Neuronal stem cell (in vitro differentiated cells): ENCODE measurements around the gene TUBA1C.
"Not testable (repeated sequence)": the region's sequence is repeated elsewhere in the genome, so short reads cannot be mapped to it uniquely, and the experiment has no call there.

ENCODE experiments used
- DNase-seq: peaks from one replicate; pipeline ENCODE4 v3.0.0-alpha.2; 2013; ENCODE audit warnings: low spot score
- H2AFZ ChIP-seq: one replicate; pipeline ENCODE4 v1.6.1; 2013; ENCODE audit warnings: mild to moderate bottlenecking, low read length, inconsistent platforms
- H2AK5ac ChIP-seq: 2 replicates; pipeline ENCODE4 v1.6.1; 2013; ENCODE audit warnings: low read depth, mild to moderate bottlenecking, inconsistent platforms, low read length, moderate library complexity, mixed read lengths
- H2BK120ac ChIP-seq: 2 replicates; pipeline ENCODE4 v1.6.1; 2013; ENCODE audit warnings: low read depth, mild to moderate bottlenecking, inconsistent platforms, low read length, moderate library complexity, mixed read lengths
- H2BK12ac ChIP-seq: one replicate; pipeline ENCODE4 v1.6.1; 2013; ENCODE audit warnings: low read length, inconsistent platforms
- H2BK15ac ChIP-seq: 2 replicates; pipeline ENCODE4 v1.6.1; 2013; ENCODE audit warnings: mild to moderate bottlenecking, low read length, inconsistent platforms, mixed read lengths
- H2BK5ac ChIP-seq: one replicate; pipeline ENCODE4 v1.6.1; 2013; ENCODE audit warnings: inconsistent platforms, mild to moderate bottlenecking, low read length, moderate library complexity
- H3K14ac ChIP-seq: one replicate; pipeline ENCODE4 v1.6.1; 2013; ENCODE audit warnings: low read length, inconsistent platforms
- H3K18ac ChIP-seq: 2 replicates; pipeline ENCODE4 v1.6.1; 2013; ENCODE audit warnings: low read length, inconsistent platforms
- H3K23ac ChIP-seq: 2 replicates; pipeline ENCODE4 v1.6.1; 2013; ENCODE audit warnings: low read depth, mild to moderate bottlenecking, mixed read lengths, low read length, inconsistent platforms; ENCODE audit not compliant: poor library complexity
- H3K27ac ChIP-seq: replicated peaks from 3 replicates; pipeline ENCODE4 v1.5.1; 2013; ENCODE audit warnings: low read length, inconsistent platforms
- H3K27me3 ChIP-seq, 3 experiments: 2 replicates each; pipeline ENCODE4 v1.6.1; 2013; ENCODE audit warnings: low read length in 3 of 3, mild to moderate bottlenecking in 2 of 3, inconsistent platforms in 1 of 3, low read depth in 1 of 3, mixed read lengths in 1 of 3, moderate library complexity in 1 of 3; ENCODE audit not compliant: control insufficient read depth in 3 of 3, insufficient read depth in 3 of 3
- H3K36me3 ChIP-seq, 2 donors: replicated peaks in 1 of 2; 2 replicates each; pipeline ENCODE4 v1.6.1; 2013; ENCODE audit warnings: low read length in 2 of 2; ENCODE audit not compliant: control insufficient read depth in 2 of 2, insufficient read depth in 2 of 2
- H3K4ac ChIP-seq: 2 replicates; pipeline ENCODE4 v1.6.1; 2013; ENCODE audit warnings: inconsistent platforms, mild to moderate bottlenecking, low read length, moderate library complexity
- H3K4me1 ChIP-seq, 2 donors: 1 replicate in 1 of 2; 2 replicates in 1 of 2; pipeline ENCODE4 v1.6.1; 2013; ENCODE audit warnings: low read length in 2 of 2, low read depth in 1 of 2; ENCODE audit not compliant: control insufficient read depth in 2 of 2, insufficient read depth in 1 of 2
- H3K4me2 ChIP-seq: one replicate; pipeline ENCODE4 v1.6.1; 2013; ENCODE audit warnings: mild to moderate bottlenecking, low read length, inconsistent platforms; ENCODE audit not compliant: insufficient read depth, poor library complexity, severe bottlenecking
- H3K4me3 ChIP-seq, 2 donors: 2 replicates each; pipeline ENCODE4 v1.5.1; 2013; ENCODE audit warnings: low read length in 2 of 2, mild to moderate bottlenecking in 2 of 2, inconsistent platforms in 1 of 2, moderate library complexity in 1 of 2
- H3K79me1 ChIP-seq: one replicate; pipeline ENCODE4 v1.6.1; 2013; ENCODE audit warnings: low read depth, mild to moderate bottlenecking, inconsistent platforms, low read length, moderate library complexity
- H3K9ac ChIP-seq: one replicate; pipeline ENCODE4 v1.6.1; 2013; ENCODE audit warnings: mild to moderate bottlenecking, low read depth, low read length, inconsistent platforms; ENCODE audit not compliant: poor library complexity
- H3K9me3 ChIP-seq, 2 donors: replicated peaks in 1 of 2; 2 replicates each; pipeline versions ENCODE3 to v1.6.1; 2013; ENCODE audit warnings: low read length in 2 of 2, mild to moderate bottlenecking in 2 of 2, inconsistent platforms in 1 of 2, low read depth in 1 of 2, mixed read lengths in 1 of 2, moderate library complexity in 1 of 2; ENCODE audit not compliant: control insufficient read depth in 2 of 2, insufficient read depth in 1 of 2
- H4K8ac ChIP-seq: one replicate; pipeline ENCODE4 v1.6.1; 2013; ENCODE audit warnings: low read depth, mild to moderate bottlenecking, inconsistent platforms, low read length, moderate library complexity
- H4K91ac ChIP-seq: one replicate; pipeline ENCODE4 v1.6.1; 2013; ENCODE audit warnings: low read length, low read depth, mild to moderate bottlenecking, inconsistent platforms; ENCODE audit not compliant: poor library complexity
- WGBS, 2 donors: extraction: QIAGEN DNeasy Blood & Tissue Kit; methylation state at CpG; one replicate each; pipeline ENCODE4 v1.1.7; 2013; ENCODE audit warnings: missing lambda C conversion rate in 2 of 2, mixed read lengths in 1 of 2; ENCODE audit not compliant: insufficient read length in 2 of 2, insufficient replicate concordance in 1 of 2; ENCODE audit errors: extremely low coverage in 2 of 2; 5-methylcytosine and 5-hydroxymethylcytosine counted together

Gene TUBA1C

DNA sequence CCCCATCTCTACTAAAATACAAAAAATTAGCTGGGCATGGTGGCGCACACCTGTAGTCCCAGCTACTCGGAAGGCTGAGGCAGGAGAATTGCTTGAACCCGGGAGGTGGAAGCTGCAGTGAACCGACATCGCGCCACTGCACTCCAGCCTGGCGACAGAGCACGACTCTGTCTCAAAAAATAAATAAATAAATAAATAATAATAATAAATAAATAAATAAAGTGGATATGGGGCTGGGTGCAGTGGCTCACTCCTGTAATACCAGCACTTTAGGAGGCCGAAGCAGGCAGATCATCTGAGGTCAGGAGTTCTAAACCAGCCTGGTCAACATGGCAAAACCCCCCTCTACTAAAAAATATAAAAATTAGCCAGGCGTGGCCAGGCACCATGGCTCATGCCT, 52.2 kb downstream of the TUBA1C start:
- H2BK120ac ChIP-seq, H2AFZ ChIP-seq, H2AK5ac ChIP-seq, H4K91ac ChIP-seq, H3K9me3 ChIP-seq, H4K8ac ChIP-seq, H3K14ac ChIP-seq, H3K18ac ChIP-seq, H3K4me2 ChIP-seq, H3K79me1 ChIP-seq, H3K4me3 ChIP-seq, H2BK15ac ChIP-seq, H3K23ac ChIP-seq, H3K27ac ChIP-seq, H2BK5ac ChIP-seq, DNase-seq, H3K4ac ChIP-seq, H2BK12ac ChIP-seq, H3K36me3 ChIP-seq, H3K4me1 ChIP-seq, H3K9ac ChIP-seq: not testable (repeated sequence)
- peaks cover 0 to 12% (median 0%) of the 10 kb centered on the region in 3 experiments for H3K27me3 ChIP-seq
- no CpG with 5 or more reads among the region's 10 CpGs for WGBS, 2 donors

DNA sequence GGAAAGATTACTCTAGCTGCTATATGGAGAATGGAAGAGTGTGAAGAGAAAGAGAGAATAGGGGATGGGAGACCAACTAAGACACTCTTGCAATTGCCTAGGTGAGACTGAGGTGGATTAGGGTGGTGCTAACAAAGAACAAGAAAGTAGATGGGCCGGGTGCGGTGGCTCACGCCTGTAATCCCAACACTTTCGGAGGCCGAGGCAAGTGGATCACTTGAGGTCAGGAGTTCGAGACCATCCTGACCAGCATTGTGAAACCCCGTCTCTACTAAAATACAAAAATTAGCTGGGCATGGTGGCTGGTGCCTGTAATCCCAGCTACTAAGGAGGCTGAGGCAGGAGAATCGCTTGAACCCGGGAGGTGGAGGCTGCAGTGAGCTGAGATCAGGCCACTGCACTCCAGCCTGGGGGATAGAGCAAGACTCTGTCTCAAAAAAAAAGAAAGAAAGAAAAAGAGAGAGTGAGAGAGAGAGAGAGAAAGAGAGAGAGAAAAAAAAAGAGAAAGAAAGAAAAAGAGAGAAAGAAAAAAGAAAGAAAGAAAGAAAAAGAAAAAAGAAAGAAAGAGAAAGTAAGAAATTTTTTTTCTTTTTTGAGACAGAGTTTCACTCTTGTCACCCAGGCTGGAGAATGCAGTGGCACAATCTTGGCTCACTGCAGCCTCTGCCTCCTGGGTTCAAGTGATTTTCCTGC, 55.7 kb downstream of the TUBA1C start:
- not testable (repeated sequence) for H2BK15ac ChIP-seq, H3K79me1 ChIP-seq, H2BK12ac ChIP-seq, H4K91ac ChIP-seq, H3K14ac ChIP-seq, H2AFZ ChIP-seq, H3K23ac ChIP-seq, H3K18ac ChIP-seq, H3K9ac ChIP-seq, H3K4me2 ChIP-seq, H2AK5ac ChIP-seq, H2BK5ac ChIP-seq, H3K4me1 ChIP-seq, H3K27ac ChIP-seq, H2BK120ac ChIP-seq, H3K4ac ChIP-seq, H3K27me3 ChIP-seq, H4K8ac ChIP-seq, DNase-seq, H3K9me3 ChIP-seq, H3K4me3 ChIP-seq
- H3K36me3 ChIP-seq = peaks cover 1 to 17% of the 10 kb centered on the region in 2 donors
- WGBS, 2 donors = no CpG with 5 or more reads among the region's 9 CpGs

DNA sequence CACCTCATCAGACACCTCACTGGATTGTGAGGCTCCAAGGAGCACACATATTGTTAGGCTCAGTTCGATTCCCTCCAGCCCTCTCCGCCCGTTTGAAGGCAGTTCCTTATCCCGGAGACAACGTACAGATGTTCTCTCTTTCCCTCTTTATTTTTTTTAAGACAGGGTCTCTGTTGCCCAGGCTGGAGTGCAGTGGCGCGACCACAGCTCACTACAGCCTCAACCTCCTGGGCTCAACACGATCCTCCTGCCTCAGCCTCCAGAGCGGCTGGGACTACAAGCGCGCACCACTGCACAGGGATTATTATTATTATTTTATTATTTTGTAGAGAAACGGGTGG, 57.5 kb downstream of the TUBA1C start:
- Histone ChIP-seq H3K23ac (no peak overlapping the region), H3K4me2 (peak overlapping the region; percentile 62), H2BK12ac (no peak overlapping the region), H3K79me1 (peaks cover 10% of the 10 kb centered on the region), H3K4me1 (peaks cover 9% of the 10 kb centered on the region in 2 donors), H2AK5ac (peak overlapping the region; percentile 14), H4K8ac (no peak overlapping the region), H3K36me3 (peaks cover 18 to 35% of the 10 kb centered on the region in 2 donors), H3K9me3 (no peaks in the 10 kb centered on the region), H3K27ac (no peak overlapping the region), H2BK15ac (no peak overlapping the region), H3K14ac (no peak overlapping the region), H4K91ac (no peak overlapping the region), H2AFZ (peak overlapping the region; percentile 91), H3K9ac (no peak overlapping the region), H2BK5ac (no peak overlapping the region), H3K18ac (no peak overlapping the region), H3K4me3 (peak overlapping the region; percentile 81 to 85), H2BK120ac (no peak overlapping the region), H3K27me3 (peaks cover 0 to 7% (median 0%) of the 10 kb centered on the region in 3 experiments), H3K4ac (no peak overlapping the region)
- WGBS, 2 donors = no CpG with 5 or more reads among the region's 12 CpGs
- DNase-seq = no peak

DNA sequence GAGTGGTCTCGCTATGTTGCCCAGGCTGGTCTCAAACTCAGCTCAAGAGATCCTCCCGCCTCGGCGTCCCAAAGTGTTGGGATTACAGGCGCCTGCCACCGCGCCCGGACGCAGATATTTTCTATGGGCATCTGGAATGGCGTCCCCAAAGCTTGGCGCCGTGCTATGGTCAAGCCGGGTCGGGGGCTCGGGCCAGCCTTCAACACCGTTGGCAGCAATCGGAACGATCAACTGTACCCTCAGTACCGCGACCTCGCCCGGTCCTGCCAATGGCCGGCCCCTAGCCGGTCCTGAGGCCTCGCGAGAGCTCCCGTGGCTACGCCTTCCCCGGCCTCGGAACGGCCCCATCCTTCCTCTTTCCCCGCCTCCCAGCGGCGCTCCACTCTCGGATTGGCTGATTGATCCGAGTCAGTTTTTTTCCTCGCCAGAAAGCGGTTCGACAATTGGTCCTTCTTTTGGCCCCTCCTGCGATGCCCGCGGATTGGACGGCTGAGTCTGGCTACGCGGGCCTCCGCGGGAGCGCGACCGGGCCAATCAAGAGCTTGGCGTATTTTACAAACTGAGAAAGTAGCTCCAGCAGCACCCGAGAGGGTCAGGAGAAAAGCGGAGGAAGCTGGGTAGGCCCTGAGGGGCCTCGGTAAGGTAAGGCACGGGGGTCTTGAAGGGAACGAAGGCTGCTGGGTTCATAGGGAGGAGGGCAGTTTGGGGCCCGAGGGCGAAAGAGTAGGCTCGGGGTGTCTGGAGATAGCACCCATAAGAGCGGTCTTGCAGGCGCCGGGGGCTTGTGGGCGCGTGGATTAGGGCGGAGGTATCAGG, 58.0 kb downstream of the TUBA1C start, which contains the start of gene TROAP:
Gene TROAP, plus strand, starts transcription at position 548 of the 816 bp plus-strand sequence. CDS start 354 bp downstream, outside the sequence.
- H3K4me1 ChIP-seq = peaks cover 9% of the 10 kb centered on the region in 2 donors
- DNase-seq = peak; percentile 98
- H4K91ac ChIP-seq = no peak within 1 kb of the TSS
- H2BK120ac ChIP-seq = no peak within 1 kb of the TSS
- peak within 1 kb of the TSS; percentile 40 for H2AK5ac ChIP-seq
- H3K18ac ChIP-seq = peak within 1 kb of the TSS; percentile 97
- peak within 1 kb of the TSS; percentile 82 for H3K14ac ChIP-seq
- H3K9ac ChIP-seq = peak within 1 kb of the TSS; percentile 93
- no CpG with 5 or more reads among the region's 65 CpGs for WGBS, 2 donors
- H3K36me3 ChIP-seq = peaks cover 20 to 41% of the 10 kb centered on the region in 2 donors
- H3K4ac ChIP-seq = no peak within 1 kb of the TSS
- H3K79me1 ChIP-seq = peaks cover 10% of the 10 kb centered on the region
- H2BK5ac ChIP-seq = peak within 1 kb of the TSS; percentile 88
- H2AFZ ChIP-seq = peak within 1 kb of the TSS; percentile 91
- no peak within 1 kb of the TSS for H2BK15ac ChIP-seq
- no peaks in the 10 kb centered on the region for H3K9me3 ChIP-seq
- H3K4me3 ChIP-seq = peak within 1 kb of the TSS; percentile 81 to 86
- peak within 1 kb of the TSS; percentile 70 for H3K4me2 ChIP-seq
- H4K8ac ChIP-seq = peak within 1 kb of the TSS; percentile 82
- H3K27ac ChIP-seq = no peak within 1 kb of the TSS
- no peak within 1 kb of the TSS for H2BK12ac ChIP-seq
- H3K27me3 ChIP-seq = peaks cover 0 to 7% (median 0%) of the 10 kb centered on the region in 3 experiments
- H3K23ac ChIP-seq = peak within 1 kb of the TSS; percentile 96
